T-helper 2 cell treated with Interferon-gamma antibody and Interleukin-4, amounts not matched to agents 5 μg/mL and 100 μg/mL, for 36 hours (primary cell): ENCODE data around the gene KRTAP22-1.

Experiments used
- DNase-seq: peaks from one replicate; pipeline ENCODE4 v3.0.0; 2021; ENCODE audit warnings: low spot score
- H3K27ac Mint-ChIP-seq: one replicate; pipeline ENCODE4 v1.8.0; 2021; ENCODE audit warnings: mild to moderate bottlenecking, mixed read lengths
- H3K27me3 Mint-ChIP-seq: one replicate; pipeline ENCODE4 v1.8.0; 2021; ENCODE audit warnings: low read depth, mixed read lengths
- H3K36me3 Mint-ChIP-seq: one replicate; pipeline ENCODE4 v1.8.0; 2021; ENCODE audit warnings: low read depth, mixed read lengths
- H3K4me1 Mint-ChIP-seq: one replicate; pipeline ENCODE4 v1.8.0; 2021; ENCODE audit warnings: low read depth, mixed read lengths
- H3K4me3 Mint-ChIP-seq: one replicate; pipeline ENCODE4 v1.8.0; 2022; ENCODE audit warnings: mild to moderate bottlenecking, moderate library complexity, mixed read lengths
- H3K9me3 Mint-ChIP-seq: one replicate; pipeline ENCODE4 v1.8.0; 2021; ENCODE audit warnings: mixed read lengths

The KRTAP22-1 gene

GRCh38 chr21:30600787-30601186 is at the start of gene KRTAP22-1:
Gene KRTAP22-1 (plus strand): TSS chr21:30601087.
- peaks cover 2% of the 10 kb centered on the region for H3K27me3 Mint-ChIP-seq
- no peaks in the 10 kb centered on the region for H3K4me1 Mint-ChIP-seq
- H3K36me3 Mint-ChIP-seq: no peaks in the 10 kb centered on the region
- no peak for DNase-seq
- no peak within 1 kb of the TSS for H3K27ac Mint-ChIP-seq
- H3K9me3 Mint-ChIP-seq: peaks cover 11% of the 10 kb centered on the region
- H3K4me3 Mint-ChIP-seq: no peak within 1 kb of the TSS

- Mint-ChIP-seq H3K27me3 (peaks cover 6% of the 10 kb centered on the region), H3K4me1 (no peaks in the 10 kb centered on the region), H3K4me3 (no peak overlapping the region), H3K36me3 (no peaks in the 10 kb centered on the region), H3K27ac (no peak overlapping the region), H3K9me3 (peaks cover 19% of the 10 kb centered on the region)
- no peak for DNase-seq
These were observed 48.1 kb upstream of the KRTAP22-1 start for GRCh38 chr21:30552782-30553181.

GRCh38 chr21:30555095-30555494 is 45.8 kb upstream of the KRTAP22-1 start:
- Mint-ChIP-seq H3K27ac (no peak overlapping the region), H3K9me3 (peaks cover 16% of the 10 kb centered on the region), H3K4me3 (no peak overlapping the region), H3K27me3 (no peaks in the 10 kb centered on the region), H3K36me3 (no peaks in the 10 kb centered on the region), H3K4me1 (no peaks in the 10 kb centered on the region)
- no peak for DNase-seq

GRCh38 chr21:30561264-30561895 is 39.5 kb upstream of the KRTAP22-1 start, which contains the start of gene KRTAP19-7:
Gene KRTAP19-7 (minus strand): TSS chr21:30561314. CDS start chr21:30561289, 25 bp downstream.
- DNase-seq: no peak
- no peaks in the 10 kb centered on the region for H3K4me1 Mint-ChIP-seq
- H3K27ac Mint-ChIP-seq: no peak within 1 kb of the TSS
- no peaks in the 10 kb centered on the region for H3K27me3 Mint-ChIP-seq
- H3K9me3 Mint-ChIP-seq: no peaks in the 10 kb centered on the region
- no peak within 1 kb of the TSS for H3K4me3 Mint-ChIP-seq
- H3K36me3 Mint-ChIP-seq: no peaks in the 10 kb centered on the region

- DNase-seq: no peak
- no peak overlapping the region for H3K4me3 Mint-ChIP-seq
- no peaks in the 10 kb centered on the region for H3K9me3 Mint-ChIP-seq
- H3K27me3 Mint-ChIP-seq: no peaks in the 10 kb centered on the region
- H3K36me3 Mint-ChIP-seq: no peaks in the 10 kb centered on the region
- no peak overlapping the region for H3K27ac Mint-ChIP-seq
- H3K4me1 Mint-ChIP-seq: no peaks in the 10 kb centered on the region
These were observed 38.9 kb upstream of the KRTAP22-1 start for GRCh38 chr21:30561957-30562356.

GRCh38 chr21:30563072-30563471 is 37.8 kb upstream of the KRTAP22-1 start:
- Mint-ChIP-seq H3K27me3 (no peaks in the 10 kb centered on the region), H3K4me3 (no peak overlapping the region), H3K27ac (no peak overlapping the region), H3K9me3 (no peaks in the 10 kb centered on the region), H3K36me3 (no peaks in the 10 kb centered on the region), H3K4me1 (no peaks in the 10 kb centered on the region)
- DNase-seq: no peak

GRCh38 chr21:30563630-30564029 is 37.3 kb upstream of the KRTAP22-1 start:
- no peak for DNase-seq
- Mint-ChIP-seq H3K9me3 (no peaks in the 10 kb centered on the region), H3K36me3 (no peaks in the 10 kb centered on the region), H3K4me1 (no peaks in the 10 kb centered on the region), H3K27ac (no peak overlapping the region), H3K27me3 (no peaks in the 10 kb centered on the region), H3K4me3 (no peak overlapping the region)

- Mint-ChIP-seq H3K27ac (no peak overlapping the region), H3K4me3 (no peak overlapping the region), H3K36me3 (no peaks in the 10 kb centered on the region), H3K9me3 (no peaks in the 10 kb centered on the region), H3K4me1 (no peaks in the 10 kb centered on the region), H3K27me3 (no peaks in the 10 kb centered on the region)
- no peak for DNase-seq
These were observed 33.3 kb upstream of the KRTAP22-1 start for GRCh38 chr21:30567617-30568016.

- H3K27ac Mint-ChIP-seq: no peak overlapping the region
- H3K4me3 Mint-ChIP-seq: no peak overlapping the region
- no peaks in the 10 kb centered on the region for H3K4me1 Mint-ChIP-seq
- H3K27me3 Mint-ChIP-seq: no peaks in the 10 kb centered on the region
- DNase-seq: no peak
- no peaks in the 10 kb centered on the region for H3K36me3 Mint-ChIP-seq
- no peaks in the 10 kb centered on the region for H3K9me3 Mint-ChIP-seq
These were observed 23.1 kb upstream of the KRTAP22-1 start for GRCh38 chr21:30577766-30578165.

- no peaks in the 10 kb centered on the region for H3K9me3 Mint-ChIP-seq
- H3K4me1 Mint-ChIP-seq: no peaks in the 10 kb centered on the region
- no peaks in the 10 kb centered on the region for H3K36me3 Mint-ChIP-seq
- no peak overlapping the region for H3K27ac Mint-ChIP-seq
- DNase-seq: no peak
- H3K4me3 Mint-ChIP-seq: no peak overlapping the region
- no peaks in the 10 kb centered on the region for H3K27me3 Mint-ChIP-seq
These were observed 21.5 kb upstream of the KRTAP22-1 start for GRCh38 chr21:30579346-30579745.

GRCh38 chr21:30580132-30580531 is 20.8 kb upstream of the KRTAP22-1 start:
- H3K27ac Mint-ChIP-seq: no peak overlapping the region
- no peaks in the 10 kb centered on the region for H3K9me3 Mint-ChIP-seq
- H3K4me1 Mint-ChIP-seq: no peaks in the 10 kb centered on the region
- H3K4me3 Mint-ChIP-seq: no peak overlapping the region
- H3K27me3 Mint-ChIP-seq: no peaks in the 10 kb centered on the region
- H3K36me3 Mint-ChIP-seq: no peaks in the 10 kb centered on the region
- DNase-seq: no peak

- no peak for DNase-seq
- Mint-ChIP-seq H3K27ac (no peak overlapping the region), H3K9me3 (no peaks in the 10 kb centered on the region), H3K27me3 (no peaks in the 10 kb centered on the region), H3K36me3 (no peaks in the 10 kb centered on the region), H3K4me1 (no peaks in the 10 kb centered on the region), H3K4me3 (no peak overlapping the region)
These were observed 18.0 kb upstream of the KRTAP22-1 start for GRCh38 chr21:30582870-30583269.

- Mint-ChIP-seq H3K27ac (no peak within 1 kb of the TSS), H3K27me3 (no peaks in the 10 kb centered on the region), H3K36me3 (no peaks in the 10 kb centered on the region), H3K4me1 (no peaks in the 10 kb centered on the region), H3K4me3 (no peak within 1 kb of the TSS), H3K9me3 (no peaks in the 10 kb centered on the region)
- no peak for DNase-seq
These were observed 10.6 kb upstream of the KRTAP22-1 start, which contains the start of gene KRTAP22-2 for GRCh38 chr21:30590297-30590696. Gene KRTAP22-2 (minus strand): TSS chr21:30590397.

GRCh38 chr21:30592140-30592539 is 8.7 kb upstream of the KRTAP22-1 start, which contains the start of gene KRTAP6-3:
Gene KRTAP6-3 (plus strand): TSS chr21:30592440. CDS start chr21:30592446, 6 bp downstream.
- no peak within 1 kb of the TSS for H3K4me3 Mint-ChIP-seq
- no peaks in the 10 kb centered on the region for H3K4me1 Mint-ChIP-seq
- H3K27me3 Mint-ChIP-seq: no peaks in the 10 kb centered on the region
- no peak for DNase-seq
- H3K9me3 Mint-ChIP-seq: no peaks in the 10 kb centered on the region
- no peak within 1 kb of the TSS for H3K27ac Mint-ChIP-seq
- no peaks in the 10 kb centered on the region for H3K36me3 Mint-ChIP-seq

GRCh38 chr21:30598802-30599201 is 2.1 kb upstream of the KRTAP22-1 start, which contains the start of gene KRTAP6-2:
Gene KRTAP6-2 (minus strand): TSS chr21:30598902. CDS start chr21:30598874, 28 bp downstream.
- no peaks in the 10 kb centered on the region for H3K36me3 Mint-ChIP-seq
- peaks cover 2% of the 10 kb centered on the region for H3K27me3 Mint-ChIP-seq
- no peak within 1 kb of the TSS for H3K4me3 Mint-ChIP-seq
- DNase-seq: no peak
- H3K9me3 Mint-ChIP-seq: peaks cover 11% of the 10 kb centered on the region
- H3K4me1 Mint-ChIP-seq: no peaks in the 10 kb centered on the region
- H3K27ac Mint-ChIP-seq: no peak within 1 kb of the TSS
